T-helper 17 cell (primary cell): ENCODE results near the gene OR10V1. TPM values are rescaled to one million over a fixed set of nuclear protein-coding genes. Genes with fewer than 3 reads are reported as not detected.

Experiments
- ATAC-seq: fragments of 150-1000 bp; cut with Tn5 transposase; 2 replicates; pipeline ENCODE4 v1.10.0; 2021; ENCODE audit warnings: mild to moderate bottlenecking, moderate library complexity
- DNase-seq, 3 donors: peaks; one replicate each; pipeline versions ENCODE4 v3.0.0 to v3.0.0-alpha.2; 2020 to 2021
- H3K9me3 ChIP-seq: one replicate; pipeline ENCODE4 v1.7.0; 2013; ENCODE audit warnings: low read length, mild to moderate bottlenecking; ENCODE audit not compliant: control insufficient read depth, poor library complexity, severe bottlenecking
- H3K27ac Mint-ChIP-seq: one replicate; pipeline ENCODE4 v1.8.0; 2022; ENCODE audit warnings: mild to moderate bottlenecking, moderate library complexity, mixed read lengths
- H3K27me3 Mint-ChIP-seq: one replicate; pipeline ENCODE4 v1.8.0; 2022; ENCODE audit warnings: mixed read lengths
- H3K36me3 Mint-ChIP-seq: one replicate; pipeline ENCODE4 v1.8.0; 2022; ENCODE audit warnings: low read depth, mixed read lengths
- H3K4me1 Mint-ChIP-seq: one replicate; pipeline ENCODE4 v1.8.0; 2022; ENCODE audit warnings: mild to moderate bottlenecking, mixed read lengths
- H3K4me3 Mint-ChIP-seq: one replicate; pipeline ENCODE4 v1.8.0; 2022; ENCODE audit warnings: mild to moderate bottlenecking, moderate library complexity, mixed read lengths
- total RNA-seq, 4 donors: library from RNA in 2 of 4; stranded (reverse) in 2 of 4; gene quantifications; one replicate each; pipeline ENCODE4 v1.2.3 and lab custom pipeline; 2022 to 2026

OR10V1 gene
- total RNA-seq, 2 donors from 2014 or later = not detected

DNA sequence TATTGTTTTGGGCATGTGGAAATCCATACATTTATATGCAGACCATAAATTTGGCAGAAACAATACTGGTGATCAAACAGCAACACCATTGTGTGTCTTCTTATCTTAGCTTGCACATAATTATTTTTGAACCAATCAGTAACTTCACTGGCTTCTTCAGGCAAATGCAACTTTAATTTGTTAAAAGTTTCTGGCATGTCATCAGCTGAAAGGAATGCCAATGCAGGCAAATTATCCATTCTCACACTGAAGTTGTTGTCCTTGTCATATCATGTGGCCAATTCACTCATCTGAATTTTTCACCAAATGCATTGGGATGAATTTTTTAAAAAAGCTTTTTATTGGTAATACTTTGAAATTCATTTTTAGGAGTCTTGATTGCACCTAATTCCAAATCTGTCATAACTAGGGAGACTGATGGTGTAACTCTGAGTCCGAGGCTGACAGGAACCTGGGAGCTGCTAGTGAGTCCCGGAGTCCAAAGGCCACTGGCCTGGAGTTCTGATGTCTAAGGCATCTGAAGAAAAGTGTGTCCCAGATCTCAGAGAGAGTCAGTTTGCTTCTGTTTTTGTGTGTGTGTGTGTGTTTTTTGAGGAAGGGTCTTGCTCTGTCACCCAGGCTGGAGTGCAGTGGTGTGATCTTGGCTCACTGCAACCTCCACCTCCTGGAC, 17.4 kb upstream of the OR10V1 start:
- no peaks in the 10 kb centered on the region for H3K9me3 ChIP-seq
- H3K36me3 Mint-ChIP-seq = no peaks in the 10 kb centered on the region
- peaks cover 4% of the 10 kb centered on the region for H3K27me3 Mint-ChIP-seq
- H3K4me3 Mint-ChIP-seq = no peak overlapping the region
- no peak for ATAC-seq
- no peaks in the 10 kb centered on the region for H3K4me1 Mint-ChIP-seq
- no peak overlapping the region for H3K27ac Mint-ChIP-seq
- DNase-seq = no peak

DNA sequence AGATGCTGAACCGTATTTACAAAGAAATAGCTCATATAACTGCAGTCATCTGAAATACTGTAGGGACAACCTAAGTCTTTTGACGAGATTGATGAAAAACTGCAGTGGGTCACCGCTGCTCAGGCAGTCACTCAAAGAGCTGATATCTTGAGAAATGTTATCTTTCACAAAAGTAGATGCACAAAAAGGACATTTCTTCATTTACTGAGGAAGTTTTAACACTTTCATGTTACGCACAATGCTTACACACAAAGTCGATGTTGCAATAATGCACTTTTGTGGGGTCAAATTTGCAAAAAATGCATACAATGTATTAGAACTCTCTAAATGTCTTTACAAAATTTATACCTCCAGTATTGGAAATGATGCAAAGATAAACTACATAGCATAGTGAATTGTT, 16.2 kb upstream of the OR10V1 start:
- no peak overlapping the region for H3K4me3 Mint-ChIP-seq
- H3K27ac Mint-ChIP-seq = no peak overlapping the region
- no peaks in the 10 kb centered on the region for H3K36me3 Mint-ChIP-seq
- no peak for ATAC-seq
- no peaks in the 10 kb centered on the region for H3K4me1 Mint-ChIP-seq
- peaks cover 4% of the 10 kb centered on the region for H3K27me3 Mint-ChIP-seq
- H3K9me3 ChIP-seq = no peaks in the 10 kb centered on the region
- DNase-seq = no peak

DNA sequence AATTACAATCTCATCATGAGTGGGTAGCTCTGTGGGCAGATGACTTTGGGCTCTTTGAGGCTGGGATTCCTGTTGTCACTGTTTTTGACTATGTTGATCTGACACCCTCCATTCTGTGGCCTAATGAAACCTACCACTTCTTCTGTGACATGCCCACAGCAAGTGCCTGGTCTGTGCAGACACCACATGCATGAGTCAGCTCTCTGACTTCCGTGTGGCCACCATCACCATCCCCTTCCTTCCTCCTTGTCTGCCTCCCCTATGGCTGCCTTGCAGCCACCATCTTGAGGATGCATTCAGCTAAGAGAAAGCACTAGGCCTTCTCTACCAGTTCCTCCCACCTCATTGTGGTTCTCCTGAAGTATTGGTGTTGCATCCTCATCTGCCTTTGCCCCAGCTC, 15.3 kb upstream of the OR10V1 start:
- Mint-ChIP-seq H3K27me3 (peaks cover 4% of the 10 kb centered on the region), H3K36me3 (no peaks in the 10 kb centered on the region), H3K4me1 (no peaks in the 10 kb centered on the region), H3K27ac (peak overlapping the region; percentile 1), H3K4me3 (no peak overlapping the region)
- ATAC-seq (no peak), DNase-seq (no peak)
- H3K9me3 ChIP-seq = no peaks in the 10 kb centered on the region

DNA sequence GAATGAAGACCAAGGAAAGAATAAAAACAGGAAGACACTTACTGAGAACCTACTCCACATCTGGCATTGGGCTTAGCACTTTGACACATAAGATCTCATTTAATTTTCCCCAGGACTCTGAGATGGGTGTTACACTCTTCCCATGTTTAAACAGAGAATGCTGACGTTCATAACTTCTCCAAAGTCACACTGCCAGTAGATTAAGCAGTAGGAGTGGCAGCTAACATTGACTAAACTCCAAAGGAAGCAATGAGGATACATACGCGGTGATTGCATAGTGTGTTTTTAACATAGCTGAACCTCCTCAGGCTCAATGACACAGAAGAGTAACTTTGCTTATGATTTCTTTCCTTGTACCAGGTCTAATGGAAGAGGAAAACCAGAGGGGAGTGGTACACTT, 14.5 kb upstream of the OR10V1 start:
- peaks cover 9% of the 10 kb centered on the region for H3K27me3 Mint-ChIP-seq
- no peaks in the 10 kb centered on the region for H3K36me3 Mint-ChIP-seq
- no peak for ATAC-seq
- H3K27ac Mint-ChIP-seq = no peak overlapping the region
- H3K4me3 Mint-ChIP-seq = no peak overlapping the region
- DNase-seq = no peak
- no peaks in the 10 kb centered on the region for H3K9me3 ChIP-seq
- H3K4me1 Mint-ChIP-seq = no peaks in the 10 kb centered on the region

DNA sequence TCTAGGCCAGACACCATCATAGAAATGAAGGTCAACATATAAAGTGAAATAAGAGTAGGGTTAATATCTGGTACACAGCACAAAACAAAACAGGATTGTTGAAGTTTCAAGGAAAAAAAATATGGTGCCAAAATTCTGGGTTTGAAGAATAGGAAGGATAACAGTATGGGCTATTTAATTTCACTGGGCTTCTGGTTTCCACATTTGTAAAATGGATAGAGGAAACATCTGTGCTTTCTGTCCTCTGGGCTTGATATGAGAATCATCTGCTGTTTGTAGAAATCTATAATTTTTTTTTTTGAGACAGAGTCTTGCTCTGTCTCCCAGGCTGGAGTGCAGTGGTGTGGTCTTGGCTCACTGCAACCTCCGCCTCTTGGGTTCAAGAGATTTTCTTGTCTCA, 13.8 kb upstream of the OR10V1 start:
- Mint-ChIP-seq H3K36me3 (no peaks in the 10 kb centered on the region), H3K27ac (no peak overlapping the region), H3K27me3 (peaks cover 10% of the 10 kb centered on the region), H3K4me3 (no peak overlapping the region), H3K4me1 (no peaks in the 10 kb centered on the region)
- ATAC-seq = no peak
- no peaks in the 10 kb centered on the region for H3K9me3 ChIP-seq
- no peak for DNase-seq

DNA sequence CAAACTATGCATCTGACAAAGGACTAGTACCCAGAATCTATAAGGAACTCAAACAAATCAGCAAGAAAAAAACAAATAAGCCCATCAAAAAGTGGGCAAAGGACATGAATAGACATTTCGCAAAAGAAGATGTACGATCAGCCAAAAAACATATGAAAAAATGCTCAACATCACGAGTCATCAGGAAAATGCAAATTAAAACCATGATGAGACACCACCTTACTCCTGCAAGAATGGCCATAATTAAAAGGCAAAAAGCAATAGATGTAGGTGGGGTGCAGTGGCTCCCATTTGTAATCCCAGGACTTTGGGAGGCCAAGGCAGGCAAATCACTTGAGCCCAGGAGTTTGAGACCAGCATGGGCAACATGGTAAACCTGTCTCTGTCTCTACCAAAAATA, 10.4 kb upstream of the OR10V1 start:
- H3K27me3 Mint-ChIP-seq = peaks cover 27% of the 10 kb centered on the region
- no peaks in the 10 kb centered on the region for H3K9me3 ChIP-seq
- no peak for DNase-seq
- H3K4me3 Mint-ChIP-seq = no peak overlapping the region
- no peak overlapping the region for H3K27ac Mint-ChIP-seq
- H3K36me3 Mint-ChIP-seq = no peaks in the 10 kb centered on the region
- no peaks in the 10 kb centered on the region for H3K4me1 Mint-ChIP-seq
- ATAC-seq = no peak

DNA sequence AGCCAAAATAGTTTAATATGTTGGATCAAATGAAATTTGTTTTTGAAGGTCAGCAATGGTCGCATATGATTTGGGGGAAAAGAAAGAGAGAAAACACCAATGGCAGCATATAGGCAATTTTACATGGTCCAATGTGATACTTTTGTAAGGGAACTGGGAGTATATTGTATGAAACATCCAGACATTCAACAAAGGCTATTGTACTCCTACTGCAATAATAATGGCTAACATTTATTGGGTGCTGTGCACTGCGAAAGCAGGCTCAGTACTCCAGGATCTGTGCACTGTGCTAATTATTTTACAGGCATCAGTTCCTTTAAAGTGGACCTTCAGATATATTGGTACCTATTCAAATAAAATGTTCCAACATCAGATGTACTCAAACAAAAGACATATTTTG, 5.9 kb upstream of the OR10V1 start:
- H3K9me3 ChIP-seq = no peaks in the 10 kb centered on the region
- Mint-ChIP-seq H3K27me3 (peaks cover 56% of the 10 kb centered on the region), H3K4me3 (no peak overlapping the region), H3K27ac (no peak overlapping the region), H3K4me1 (no peaks in the 10 kb centered on the region), H3K36me3 (no peaks in the 10 kb centered on the region)
- ATAC-seq (no peak), DNase-seq (no peak)

DNA sequence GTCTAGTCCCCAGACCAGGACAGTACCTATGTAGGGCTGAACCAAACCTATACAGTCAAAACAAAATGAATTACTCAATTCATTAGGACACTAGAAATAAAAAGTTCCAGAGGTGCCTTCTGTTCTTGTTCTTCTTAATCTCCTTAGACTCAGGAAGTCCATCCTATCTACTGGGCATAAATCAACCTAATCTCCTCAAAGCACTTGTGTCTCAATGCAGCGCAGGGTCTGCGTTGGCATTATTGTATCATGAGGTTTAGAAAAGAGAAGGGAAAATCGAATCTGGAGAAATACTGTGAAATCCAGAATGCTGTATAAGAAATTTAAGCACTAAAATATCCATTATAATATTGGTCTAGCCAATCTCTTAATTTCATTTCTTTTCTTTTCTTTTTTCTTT, 2.4 kb upstream of the OR10V1 start:
- H3K4me3 Mint-ChIP-seq = no peak overlapping the region
- H3K27ac Mint-ChIP-seq = no peak overlapping the region
- no peaks in the 10 kb centered on the region for H3K4me1 Mint-ChIP-seq
- peaks cover 2% of the 10 kb centered on the region for H3K36me3 Mint-ChIP-seq
- ATAC-seq (no peak), DNase-seq (no peak)
- H3K27me3 Mint-ChIP-seq = peaks cover 52% of the 10 kb centered on the region
- no peaks in the 10 kb centered on the region for H3K9me3 ChIP-seq

DNA sequence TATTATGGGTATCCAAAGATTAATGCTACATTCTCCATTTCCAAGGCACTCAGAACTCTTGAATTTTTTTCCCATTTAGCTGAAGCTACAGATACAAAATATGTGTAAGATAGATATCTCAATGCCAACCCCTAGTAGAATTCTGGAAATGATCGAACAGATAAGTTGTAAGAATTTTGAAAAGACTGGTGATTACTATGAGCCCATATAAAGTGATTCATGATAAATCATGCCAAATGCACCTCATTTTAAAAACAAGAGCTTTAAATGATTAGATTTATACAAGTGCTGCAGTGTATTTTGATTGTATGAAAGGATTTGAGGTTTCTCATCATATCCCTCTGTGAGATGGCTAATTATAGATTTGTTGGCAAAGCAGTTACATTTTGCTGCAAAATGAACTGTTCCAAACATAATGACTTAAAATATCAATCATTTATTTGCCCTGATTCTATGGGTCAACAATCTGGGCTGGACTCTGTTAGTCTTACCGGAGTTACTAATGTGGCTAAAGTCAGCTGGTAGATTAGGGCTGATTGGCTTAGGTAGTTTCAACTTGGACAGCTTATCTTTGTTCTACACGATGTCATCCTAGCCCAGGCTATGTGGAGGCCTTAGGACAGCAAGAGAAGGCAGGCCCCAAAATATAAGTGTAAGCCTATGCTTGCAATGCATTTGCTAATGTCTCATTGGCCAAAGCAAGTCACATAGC, 3.4 kb downstream of the OR10V1 start:
- Mint-ChIP-seq H3K36me3 (peaks cover 2% of the 10 kb centered on the region), H3K27me3 (peaks cover 46% of the 10 kb centered on the region), H3K4me3 (no peak overlapping the region), H3K4me1 (no peaks in the 10 kb centered on the region), H3K27ac (no peak overlapping the region)
- DNase-seq (no peak), ATAC-seq (no peak)
- no peaks in the 10 kb centered on the region for H3K9me3 ChIP-seq

DNA sequence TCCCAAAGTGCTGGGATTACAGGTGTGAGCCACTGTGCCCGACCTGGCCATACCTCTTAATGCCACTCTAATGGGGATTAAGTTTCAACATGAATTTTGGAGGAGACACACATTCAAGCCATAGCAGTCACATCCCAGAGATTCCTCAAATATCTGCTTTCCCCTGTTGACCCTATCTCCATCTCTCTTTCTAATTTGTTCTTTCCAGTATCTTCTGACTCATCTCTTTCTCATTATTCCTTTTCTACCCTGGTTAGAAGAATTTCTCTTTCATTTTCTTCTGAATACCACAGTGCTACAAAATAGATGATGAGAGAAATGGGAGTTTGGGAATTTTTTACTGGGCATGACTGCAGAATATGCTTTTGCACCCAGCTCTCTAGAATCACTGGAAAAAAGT, 5.1 kb downstream of the OR10V1 start:
- Mint-ChIP-seq H3K27ac (no peak overlapping the region), H3K4me1 (no peaks in the 10 kb centered on the region), H3K4me3 (no peak overlapping the region), H3K36me3 (peaks cover 2% of the 10 kb centered on the region), H3K27me3 (peaks cover 43% of the 10 kb centered on the region)
- ATAC-seq (no peak), DNase-seq (no peak)
- no peaks in the 10 kb centered on the region for H3K9me3 ChIP-seq

DNA sequence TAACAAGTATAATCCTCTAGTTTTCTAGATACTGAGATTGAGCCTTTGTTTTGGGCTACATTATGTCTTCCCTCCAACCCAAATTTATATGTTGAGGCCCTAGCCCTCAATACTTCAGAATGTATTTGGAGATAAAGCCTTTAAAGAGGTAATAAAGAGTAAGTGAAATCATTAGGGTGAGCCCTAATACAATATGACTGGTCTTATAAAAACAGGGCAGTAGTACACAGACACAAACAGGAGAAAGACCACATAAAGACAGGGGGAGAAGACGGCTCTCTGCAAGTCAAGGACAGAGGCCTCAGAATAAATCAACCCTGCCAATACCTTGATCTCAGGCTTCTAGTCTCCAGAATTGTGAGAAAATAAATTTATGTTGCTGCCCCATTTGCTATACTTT, 6.3 kb downstream of the OR10V1 start:
- no peak for ATAC-seq
- Mint-ChIP-seq H3K27ac (no peak overlapping the region), H3K4me3 (no peak overlapping the region), H3K27me3 (peaks cover 36% of the 10 kb centered on the region), H3K36me3 (no peaks in the 10 kb centered on the region), H3K4me1 (no peaks in the 10 kb centered on the region)
- H3K9me3 ChIP-seq = no peaks in the 10 kb centered on the region
- DNase-seq = no peak

DNA sequence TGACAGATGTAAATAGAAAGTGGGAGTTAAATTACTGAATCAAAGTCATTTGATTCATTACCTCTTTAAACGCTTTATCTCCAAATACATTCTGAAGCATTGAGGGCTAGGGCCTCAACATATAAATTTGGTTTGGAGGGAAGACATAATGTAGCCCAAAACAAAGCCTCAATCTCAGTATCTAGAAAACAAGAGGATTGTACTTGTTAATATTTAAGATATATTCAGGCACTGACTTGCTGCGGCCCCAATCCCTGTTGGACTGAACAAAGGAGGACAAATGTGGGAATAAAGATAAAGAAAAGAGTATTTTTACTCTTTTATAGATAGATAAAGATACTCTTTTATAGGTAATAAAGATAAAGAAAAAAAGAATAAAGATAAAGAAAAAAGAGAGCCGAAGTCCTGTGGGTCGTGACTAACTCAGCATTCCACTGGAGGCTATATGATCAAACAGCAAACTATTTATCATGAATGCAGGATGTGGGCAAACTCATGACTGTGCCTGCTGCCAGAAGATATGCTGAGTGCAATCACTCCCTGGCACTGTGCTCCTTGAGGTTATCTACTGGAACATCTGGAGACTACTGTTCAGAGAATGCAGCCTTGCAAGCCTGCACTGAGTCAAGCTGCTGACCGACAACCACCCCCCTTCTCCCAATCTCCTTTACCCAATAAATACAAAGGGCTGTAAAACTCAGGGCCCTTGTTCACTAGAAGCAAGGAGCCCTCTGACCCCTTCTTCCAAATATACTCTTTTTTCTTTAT, 6.9 kb downstream of the OR10V1 start:
- no peaks in the 10 kb centered on the region for H3K4me1 Mint-ChIP-seq
- ATAC-seq (no peak), DNase-seq (no peak)
- no peak overlapping the region for H3K4me3 Mint-ChIP-seq
- no peaks in the 10 kb centered on the region for H3K36me3 Mint-ChIP-seq
- no peak overlapping the region for H3K27ac Mint-ChIP-seq
- no peaks in the 10 kb centered on the region for H3K9me3 ChIP-seq
- peaks cover 36% of the 10 kb centered on the region for H3K27me3 Mint-ChIP-seq

DNA sequence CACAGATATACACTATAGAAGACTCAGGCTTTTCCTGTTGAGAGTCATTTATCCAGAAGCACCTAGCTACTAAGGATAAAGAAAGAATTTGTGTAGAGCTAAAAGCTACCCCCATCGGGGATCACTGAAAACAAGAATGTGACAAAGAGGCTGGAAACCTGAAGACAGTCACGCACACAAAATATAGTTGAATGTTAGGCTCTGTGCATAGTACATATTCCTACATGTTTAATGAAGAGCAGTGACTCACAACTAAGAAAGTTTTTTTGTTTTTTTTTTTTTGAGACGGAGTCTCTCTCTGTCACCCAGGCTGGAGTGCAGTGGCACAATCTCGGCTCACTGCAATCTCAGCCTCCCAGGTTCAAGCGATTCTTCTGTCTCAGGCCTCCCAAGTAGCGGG, 8.4 kb downstream of the OR10V1 start:
- H3K4me1 Mint-ChIP-seq = no peaks in the 10 kb centered on the region
- H3K9me3 ChIP-seq = no peaks in the 10 kb centered on the region
- DNase-seq (no peak), ATAC-seq (no peak)
- H3K4me3 Mint-ChIP-seq = no peak overlapping the region
- no peaks in the 10 kb centered on the region for H3K36me3 Mint-ChIP-seq
- no peak overlapping the region for H3K27ac Mint-ChIP-seq
- H3K27me3 Mint-ChIP-seq = peaks cover 36% of the 10 kb centered on the region
